ENCODE results near the gene DUSP14.
A peak's percentile ranks its signal among the peaks of the same experiment; 100 is the strongest.
"Not testable (repeated sequence)": the region's sequence is repeated elsewhere in the genome, so short reads cannot be mapped to it uniquely, and the experiment has no call there.

Gene DUSP14, protein sequence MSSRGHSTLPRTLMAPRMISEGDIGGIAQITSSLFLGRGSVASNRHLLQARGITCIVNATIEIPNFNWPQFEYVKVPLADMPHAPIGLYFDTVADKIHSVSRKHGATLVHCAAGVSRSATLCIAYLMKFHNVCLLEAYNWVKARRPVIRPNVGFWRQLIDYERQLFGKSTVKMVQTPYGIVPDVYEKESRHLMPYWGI

DNA sequence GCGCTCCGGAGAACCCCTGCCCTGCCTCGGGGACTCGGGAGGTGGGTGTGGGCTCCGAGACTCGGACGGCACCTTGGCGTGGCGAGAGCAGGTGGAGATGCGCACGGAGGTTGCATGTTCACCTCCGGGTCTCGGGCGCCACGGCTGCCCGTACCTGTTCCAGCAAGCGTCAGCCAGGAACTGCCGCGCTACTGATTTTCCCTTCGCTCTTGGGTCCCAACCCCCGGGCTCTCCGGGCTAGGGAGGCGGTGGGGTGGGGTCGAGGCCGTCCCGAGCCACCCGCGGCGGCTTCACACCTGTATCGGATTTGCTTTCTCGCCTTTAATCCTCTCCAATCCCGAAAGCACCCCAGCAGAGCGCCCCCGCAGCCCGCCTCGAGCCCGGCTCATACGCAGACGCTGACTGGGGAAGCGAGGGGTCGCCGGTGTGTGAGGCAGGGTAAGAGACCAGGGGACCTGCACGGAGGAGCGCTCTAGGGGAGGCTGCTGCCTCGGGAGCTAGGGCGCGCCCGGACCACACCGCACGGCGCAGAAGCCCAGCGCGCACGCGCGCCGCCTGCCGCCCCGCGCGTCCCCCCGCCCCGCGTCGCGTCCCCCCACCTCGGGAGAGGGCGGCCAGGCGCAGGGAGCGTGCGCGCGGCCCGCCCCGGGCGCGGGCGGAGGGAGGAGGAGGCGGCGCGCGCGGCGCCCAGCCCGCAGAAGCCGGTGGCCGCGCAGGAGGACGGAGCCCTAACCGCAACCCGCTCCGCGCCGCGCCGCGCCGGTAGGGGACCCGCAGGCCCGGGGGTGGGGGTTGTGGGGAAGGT lies at the start of gene DUSP14:
DUSP14 (plus strand) TSS at position 695 of the 805 bp plus-strand sequence. CDS start 22,382 bp downstream, outside the sequence.
- peak; percentile 92 for DNase-seq

DNA sequence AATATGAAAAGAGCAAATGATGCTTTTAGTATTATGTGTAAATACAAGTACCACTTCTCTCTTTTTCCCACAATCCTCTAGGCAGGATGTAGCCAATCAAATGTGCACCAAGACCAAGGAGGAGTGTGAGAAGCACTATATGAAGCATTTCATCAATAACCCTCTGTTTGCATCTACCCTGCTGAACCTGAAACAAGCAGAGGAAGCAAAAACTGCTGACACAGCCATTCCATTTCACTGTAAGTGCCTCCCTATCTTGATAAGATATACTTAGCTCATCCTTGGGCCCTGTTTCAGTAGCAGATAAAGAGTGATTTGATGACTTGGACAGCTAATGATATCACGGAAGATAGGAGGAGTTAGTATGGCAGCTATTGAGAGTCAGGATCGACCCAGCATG lies 49.3 kb upstream of the DUSP14 start:
- no peak for DNase-seq

DNA sequence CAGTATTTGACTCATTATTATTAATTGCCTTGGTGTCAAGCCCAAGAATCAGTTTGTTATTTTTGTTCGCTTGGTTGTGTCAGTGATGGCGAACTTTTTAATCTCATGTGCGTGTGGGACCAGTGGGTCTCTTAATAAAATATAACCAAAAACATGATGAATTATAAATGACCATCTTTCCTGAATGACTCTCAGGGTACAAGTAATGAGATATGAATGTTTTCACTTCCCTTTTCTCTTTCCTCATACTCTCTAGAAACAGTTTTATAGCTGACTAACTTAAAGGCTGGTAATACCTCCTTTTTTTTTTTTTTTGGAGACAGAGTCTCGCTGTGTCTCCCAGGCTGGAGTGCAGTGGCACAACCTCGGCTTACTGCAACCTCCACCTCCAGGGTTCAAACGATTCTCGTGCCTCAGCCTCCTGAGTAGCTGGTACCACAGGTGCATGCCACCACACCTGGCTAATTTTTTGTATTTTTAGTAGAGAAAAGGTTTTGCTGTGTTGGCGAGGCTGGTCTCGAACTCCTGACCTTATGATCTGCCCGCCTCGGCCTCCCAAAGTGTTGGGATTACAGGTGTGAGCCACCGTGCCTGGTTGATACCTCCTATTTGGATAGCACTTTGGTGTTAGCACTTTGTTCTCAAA lies 48.2 kb upstream of the DUSP14 start:
- DNase-seq: not testable (repeated sequence)

DNA sequence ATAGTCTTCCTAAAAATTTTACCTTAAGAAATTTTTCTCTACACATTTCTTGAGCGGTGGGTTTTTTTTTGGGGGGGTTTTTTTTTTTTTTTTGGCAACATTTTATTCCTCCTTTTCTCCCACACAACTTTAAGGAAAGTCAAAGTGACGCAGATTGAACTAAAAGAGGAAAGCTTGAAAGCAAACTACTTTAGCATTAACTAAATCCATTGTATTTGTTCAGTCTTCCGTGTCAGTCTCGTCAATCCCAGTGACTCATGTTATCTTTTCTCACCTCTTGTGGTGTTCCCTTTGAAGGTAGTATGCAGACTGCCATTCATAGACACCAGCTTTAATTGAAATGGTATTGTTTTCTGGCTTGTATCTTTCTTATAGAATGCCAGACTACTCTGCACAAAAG lies 43.7 kb upstream of the DUSP14 start:
- peak; percentile 40 for DNase-seq

DNA sequence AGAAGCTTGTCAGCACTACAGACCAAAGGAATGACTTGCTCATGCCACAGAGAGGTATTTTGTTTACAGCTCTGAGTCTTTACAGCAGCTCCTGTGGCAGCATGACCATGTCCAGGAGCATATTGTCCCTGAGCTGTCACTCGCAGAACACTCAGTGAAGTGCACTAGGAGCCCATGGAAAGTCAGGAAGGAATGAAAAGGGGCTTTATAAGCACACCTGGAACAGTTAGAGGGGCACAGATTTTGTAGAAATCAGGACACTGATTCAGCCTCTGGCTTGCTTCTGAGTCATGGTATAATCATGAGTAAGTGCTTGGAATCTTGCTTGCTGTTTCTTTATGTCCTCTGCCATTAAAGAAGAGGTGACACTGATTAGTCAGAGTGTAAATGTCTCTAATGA lies 42.0 kb upstream of the DUSP14 start:
- DNase-seq: no peak

DNA sequence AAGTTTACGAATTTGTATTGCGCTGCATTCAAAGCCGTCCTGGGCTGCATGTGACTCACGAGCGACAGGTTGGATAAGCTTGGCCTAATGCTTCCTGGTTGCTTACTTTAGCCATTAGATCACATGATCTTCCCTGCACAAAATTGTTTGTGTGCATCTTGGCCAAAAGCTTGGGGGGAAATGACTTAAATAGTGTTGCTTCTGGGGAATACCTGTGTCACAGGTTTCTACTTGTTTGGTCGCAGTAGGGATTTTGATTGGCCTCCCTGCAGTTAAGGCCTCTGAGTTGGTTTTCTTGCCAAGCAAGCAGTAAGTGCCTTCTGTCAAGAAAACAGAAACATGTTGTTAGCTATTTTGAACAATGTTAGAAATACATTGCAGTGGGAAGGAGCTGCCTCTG lies 39.6 kb upstream of the DUSP14 start:
- no peak for DNase-seq

DNA sequence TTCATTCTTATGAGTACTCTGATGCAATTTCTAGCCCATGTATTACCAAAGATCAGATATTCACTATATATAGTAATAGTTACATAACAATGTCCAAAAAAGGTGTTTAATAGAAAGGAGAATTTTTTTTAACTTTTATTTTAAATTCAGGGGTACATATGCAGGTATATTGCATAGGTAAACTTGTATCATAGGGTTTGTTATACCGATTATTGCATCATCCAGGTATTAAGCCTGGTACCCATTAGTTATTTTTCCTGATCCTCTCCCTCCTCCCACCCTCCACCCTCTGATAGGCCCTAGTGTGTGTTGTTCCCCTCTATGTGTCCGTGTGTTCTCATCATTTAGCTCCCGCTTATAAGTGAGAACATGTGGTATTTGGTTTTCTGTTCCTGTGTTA lies 31.9 kb upstream of the DUSP14 start:
- DNase-seq: not testable (repeated sequence)

DNA sequence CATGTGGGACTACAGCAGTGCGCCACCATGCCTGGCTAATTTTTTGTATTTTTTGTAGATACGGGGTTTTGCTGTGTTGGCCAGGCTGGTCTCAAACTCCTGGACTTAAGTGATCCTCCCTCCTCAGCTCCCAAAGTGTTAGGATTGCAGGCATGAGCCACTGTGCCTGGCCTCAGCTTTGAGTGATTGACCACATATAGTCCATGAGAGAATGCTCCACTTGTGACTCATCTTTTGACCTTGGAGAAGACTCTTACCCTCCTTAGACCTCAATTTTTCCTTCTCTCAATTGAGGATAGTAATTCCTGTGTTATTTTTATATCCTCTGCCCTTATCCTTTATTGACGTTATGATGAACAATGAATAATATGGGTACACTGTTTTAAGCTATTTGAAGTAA lies 30.9 kb upstream of the DUSP14 start:
- no peak for DNase-seq

DNA sequence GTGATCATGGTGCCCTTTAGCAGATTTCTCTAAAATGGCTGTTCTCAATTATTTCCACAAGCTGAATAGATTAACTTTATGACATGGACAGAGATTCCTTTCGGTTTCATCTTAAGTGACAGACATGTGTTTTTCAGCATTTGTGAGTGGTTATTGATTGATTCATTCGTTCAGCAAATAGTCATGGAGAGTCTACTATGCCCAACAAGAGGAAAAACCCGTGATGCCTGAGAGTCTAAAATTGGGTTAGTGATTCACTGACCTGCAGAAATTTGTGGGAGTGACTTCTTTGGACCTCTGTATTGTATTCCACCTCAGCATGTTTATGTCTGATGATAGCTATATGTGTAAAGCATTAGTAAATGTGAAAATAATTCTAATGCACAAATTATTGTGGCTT lies 28.0 kb upstream of the DUSP14 start:
- no peak for DNase-seq

DNA sequence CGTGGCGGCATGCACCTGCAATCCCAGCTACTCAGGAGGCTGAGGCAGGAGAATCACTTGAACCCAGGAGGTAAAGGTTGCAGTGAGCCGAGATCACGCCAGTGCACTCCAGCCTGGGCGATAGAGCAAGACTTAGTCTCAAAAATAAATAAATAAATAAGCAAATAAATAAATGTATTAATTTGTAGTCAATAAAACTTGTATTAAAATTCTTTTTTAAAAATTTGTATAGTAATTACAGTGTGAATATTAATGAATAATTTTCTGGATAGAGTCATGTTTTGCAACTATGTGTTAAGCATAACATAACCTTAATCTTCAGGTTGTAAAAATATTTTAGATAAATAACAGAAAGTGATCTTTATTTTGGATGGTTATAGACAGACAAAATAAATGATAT lies 27.2 kb upstream of the DUSP14 start:
- no peak for DNase-seq

DNA sequence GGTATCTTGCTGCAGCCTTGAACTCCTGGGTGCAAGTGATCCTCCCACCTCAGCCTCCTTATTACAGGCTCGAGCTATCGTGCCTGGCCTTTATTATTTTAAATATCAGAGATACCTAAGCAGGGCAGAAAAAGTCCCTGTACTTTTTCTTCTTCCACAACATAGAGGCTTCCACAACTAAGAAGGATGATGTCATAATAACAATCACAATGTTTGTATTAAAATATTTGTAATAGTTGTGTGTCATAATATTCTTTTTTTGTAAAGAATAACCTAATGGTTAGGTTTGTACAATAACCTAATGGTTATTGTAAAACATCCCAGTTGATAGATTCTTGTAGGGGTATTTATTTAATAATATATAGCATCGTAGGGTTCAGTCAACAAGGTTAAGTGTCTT lies 26.7 kb upstream of the DUSP14 start:
- DNase-seq: no peak

DNA sequence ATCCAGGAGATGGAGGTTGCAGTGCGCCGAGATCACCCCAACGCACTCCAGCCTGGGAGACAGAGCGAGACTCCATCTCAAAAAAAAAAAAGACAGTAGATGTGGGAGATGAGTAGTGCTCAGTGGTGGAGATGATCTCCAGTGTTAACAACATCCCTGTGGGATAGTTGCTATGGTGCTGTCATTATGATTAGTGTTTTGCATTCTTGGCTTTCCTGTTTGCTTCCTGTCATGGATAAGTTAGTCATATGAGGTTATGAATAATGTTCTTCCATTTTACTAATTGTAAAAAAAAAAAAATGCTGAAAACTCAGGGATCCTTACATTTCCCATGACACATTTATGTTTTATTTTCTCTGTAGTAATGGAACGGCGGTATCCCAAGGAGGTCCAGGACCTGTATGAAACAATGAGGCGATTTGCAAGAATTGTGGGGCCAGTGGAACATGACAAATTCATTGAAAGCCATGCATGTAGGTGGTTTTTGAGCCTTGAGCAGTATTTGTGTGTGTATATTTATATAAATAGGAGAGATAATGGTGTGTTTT lies 24.5 kb upstream of the DUSP14 start:
- no peak for DNase-seq

DNA sequence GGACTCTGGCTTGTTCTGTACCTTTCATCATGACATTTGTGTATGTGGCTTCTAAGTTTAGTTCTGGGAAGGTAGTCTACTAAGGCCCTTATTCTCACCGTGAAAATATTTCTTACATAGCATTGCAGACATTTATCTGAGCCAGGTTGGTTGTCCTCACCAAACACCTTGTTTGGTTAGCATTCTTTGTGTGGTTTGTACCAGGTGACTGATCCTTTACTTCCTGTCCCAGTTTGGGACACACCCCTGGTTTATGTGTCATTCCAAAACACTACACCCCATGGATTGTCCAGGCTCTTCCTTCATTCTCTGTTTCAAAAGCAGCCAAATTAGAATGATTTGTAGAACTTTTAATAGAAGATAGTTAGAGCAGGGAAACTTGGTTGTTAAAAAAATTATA lies 23.2 kb upstream of the DUSP14 start:
- no peak for DNase-seq

DNA sequence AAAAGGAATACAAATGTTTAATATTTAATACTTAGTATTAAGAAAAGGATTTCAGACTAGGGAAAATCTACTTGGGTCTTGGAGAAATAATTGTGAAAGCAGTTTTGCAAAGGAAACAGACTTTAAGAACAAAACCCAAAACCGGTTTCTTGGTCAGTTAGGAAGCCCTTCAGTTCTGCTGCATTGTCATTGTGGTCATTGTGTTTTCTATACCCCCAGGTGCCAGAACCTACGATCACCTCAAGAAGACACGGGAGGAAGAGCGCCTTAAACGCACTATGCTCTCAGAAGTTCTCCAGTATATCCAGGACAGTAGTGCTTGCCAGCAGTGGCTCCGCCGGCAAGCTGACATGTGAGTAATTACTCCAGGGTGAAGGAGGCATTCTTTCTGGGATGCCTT lies 19.5 kb upstream of the DUSP14 start:
- no peak for DNase-seq

DNA sequence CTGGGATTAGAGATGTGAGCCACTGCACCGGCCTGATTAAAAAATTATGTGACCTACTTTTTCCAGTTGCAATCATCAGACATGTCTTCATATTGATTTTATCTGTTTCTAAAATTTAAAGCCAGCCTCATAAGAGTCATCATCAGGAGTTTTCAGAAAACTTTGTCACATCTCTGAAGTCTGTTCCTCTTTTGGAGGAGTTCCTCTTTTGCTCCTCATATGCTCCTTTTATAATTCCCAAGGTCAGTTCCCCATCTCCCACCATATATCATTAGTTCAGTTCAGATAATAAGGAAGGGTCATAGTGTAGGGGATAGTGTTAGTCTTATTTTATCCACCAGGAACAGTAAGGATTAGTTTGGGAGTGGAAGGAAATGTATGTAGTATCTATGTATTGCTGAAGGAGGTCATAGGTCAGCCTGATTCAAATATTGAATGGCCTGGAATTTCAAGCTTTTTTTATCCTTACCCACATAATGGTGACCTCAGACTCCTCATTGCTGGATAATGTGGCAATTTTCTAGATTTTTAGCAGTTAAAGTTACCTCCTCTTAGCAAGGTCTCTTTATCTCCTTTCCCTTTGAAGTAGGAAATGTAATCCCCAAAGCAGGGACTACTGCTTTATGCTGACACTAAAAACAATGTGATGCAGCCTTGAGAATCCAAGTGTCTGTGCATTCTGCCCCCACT lies 13.8 kb upstream of the DUSP14 start:
- no peak for DNase-seq

DNA sequence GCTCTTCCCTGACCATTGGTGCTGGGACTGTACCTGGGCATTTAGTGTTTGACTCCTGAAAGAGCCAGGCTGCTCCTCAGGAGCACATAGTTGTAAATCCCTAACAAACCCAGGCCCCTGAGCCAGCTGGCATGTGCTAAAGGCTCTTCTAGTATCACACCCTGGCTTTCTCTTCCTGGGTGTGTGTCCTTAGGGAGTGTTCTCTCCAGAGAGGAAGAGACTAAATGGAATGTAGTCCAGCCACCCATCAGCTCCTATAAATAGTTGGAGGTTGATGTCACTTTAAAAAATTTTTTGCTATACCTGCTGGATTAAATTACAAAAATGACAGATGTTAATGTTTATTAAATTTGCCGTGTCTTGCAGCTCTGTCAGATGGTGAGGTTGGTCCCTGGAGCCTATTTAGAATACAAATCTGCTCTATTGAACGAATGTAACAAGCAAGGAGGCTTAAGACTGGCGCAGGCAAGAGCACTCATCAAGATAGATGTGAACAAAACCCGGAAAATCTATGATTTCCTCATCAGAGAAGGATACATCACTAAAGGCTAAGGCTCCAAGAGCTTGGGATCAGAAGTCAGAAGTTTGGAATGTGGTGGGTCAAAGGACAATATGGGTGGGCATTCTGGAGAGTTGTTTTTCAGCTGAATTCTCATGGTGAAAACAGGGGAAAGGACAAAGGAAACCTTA lies 13.1 kb upstream of the DUSP14 start:
- DNase-seq: peak; percentile 84

DNA sequence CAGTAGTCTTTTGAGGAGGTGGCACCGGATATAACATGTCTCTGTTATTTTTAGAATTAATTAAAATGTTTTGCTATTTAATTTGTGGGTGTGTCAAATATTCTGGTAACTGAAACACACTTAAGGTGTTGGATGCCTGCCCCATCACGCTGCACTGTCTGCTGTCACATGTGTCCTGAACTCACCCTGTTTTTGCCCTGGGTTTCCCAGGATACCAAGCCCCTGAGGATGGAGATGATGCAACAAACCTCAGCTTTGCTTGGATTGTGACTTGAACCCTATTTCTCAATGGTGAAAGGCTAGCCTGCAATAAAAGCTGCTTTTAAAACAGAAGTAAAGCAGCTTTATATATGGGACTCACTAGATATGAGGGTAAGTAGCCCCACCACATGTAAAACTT lies 11.5 kb upstream of the DUSP14 start:
- no peak for DNase-seq

DNA sequence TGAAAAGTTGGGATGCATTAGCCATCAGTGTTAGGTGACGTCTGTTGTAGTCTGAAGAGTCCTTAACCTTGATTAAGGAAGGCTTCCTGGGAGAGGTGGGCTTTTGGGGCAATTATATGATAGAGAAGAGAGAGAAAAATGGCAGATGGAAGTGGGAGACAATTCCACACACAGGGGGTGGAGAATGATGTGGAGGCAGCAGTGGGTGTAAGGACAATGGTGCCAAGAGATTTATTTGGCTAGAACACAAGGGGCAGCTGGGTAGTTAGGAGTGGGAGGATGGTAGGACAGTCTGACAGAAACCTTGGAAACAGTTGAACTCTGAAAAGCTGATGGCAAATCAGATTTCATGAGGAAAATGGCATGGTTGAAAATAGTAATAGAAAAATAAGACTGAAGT lies 10.7 kb upstream of the DUSP14 start:
- no peak for DNase-seq

DNA sequence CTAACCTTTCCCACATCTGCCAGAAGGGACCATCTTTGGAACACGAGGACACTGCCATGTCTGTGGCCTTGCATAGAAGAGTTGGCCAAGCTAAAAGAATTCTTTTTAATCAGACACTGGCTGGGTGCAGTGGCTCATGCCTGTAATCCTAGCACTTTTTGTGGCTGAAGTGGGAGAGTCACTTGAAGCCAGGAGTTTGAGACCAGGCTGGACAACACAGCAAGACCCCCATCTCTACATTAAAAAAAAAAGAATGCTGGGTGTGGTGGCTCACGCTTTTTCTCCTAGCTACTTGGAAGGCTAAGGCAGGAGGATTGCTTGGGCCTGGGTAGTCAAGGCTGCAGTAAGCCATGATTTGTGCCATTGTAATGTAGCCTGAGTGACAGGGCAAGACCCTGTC lies 9.3 kb upstream of the DUSP14 start:
- no peak for DNase-seq

DNA sequence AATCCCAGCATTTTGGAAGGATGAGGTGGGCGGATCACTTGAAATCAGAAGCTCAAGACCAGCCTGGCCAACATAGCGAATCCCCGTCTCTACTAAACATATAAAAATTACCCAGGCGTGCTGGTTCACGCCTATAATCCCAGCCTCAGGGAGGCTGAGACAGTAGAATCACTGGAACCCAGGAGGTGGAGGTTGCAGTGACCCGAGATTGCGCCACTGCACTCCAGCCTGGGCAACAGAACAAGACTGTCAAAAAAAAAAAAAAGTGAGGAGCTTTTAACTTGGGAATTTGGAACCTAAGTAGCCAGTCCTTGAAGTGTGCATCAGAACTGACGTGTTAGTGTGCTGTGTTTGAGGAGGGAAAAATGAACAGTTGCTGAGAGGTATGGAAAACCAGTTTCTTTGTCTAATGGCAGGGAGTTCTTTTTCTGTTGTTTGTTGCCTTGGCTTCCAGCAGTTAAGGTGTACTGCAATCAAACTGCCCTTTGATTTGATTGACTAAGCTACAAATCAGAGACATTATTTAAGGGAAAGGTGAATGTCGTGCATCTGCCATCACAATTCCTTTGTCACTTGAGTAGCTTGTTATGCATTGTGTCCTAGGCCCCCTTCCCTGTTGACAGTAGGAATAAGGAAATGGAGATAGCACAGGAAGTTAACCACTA lies 8.6 kb upstream of the DUSP14 start:
- no peak for DNase-seq

DNA sequence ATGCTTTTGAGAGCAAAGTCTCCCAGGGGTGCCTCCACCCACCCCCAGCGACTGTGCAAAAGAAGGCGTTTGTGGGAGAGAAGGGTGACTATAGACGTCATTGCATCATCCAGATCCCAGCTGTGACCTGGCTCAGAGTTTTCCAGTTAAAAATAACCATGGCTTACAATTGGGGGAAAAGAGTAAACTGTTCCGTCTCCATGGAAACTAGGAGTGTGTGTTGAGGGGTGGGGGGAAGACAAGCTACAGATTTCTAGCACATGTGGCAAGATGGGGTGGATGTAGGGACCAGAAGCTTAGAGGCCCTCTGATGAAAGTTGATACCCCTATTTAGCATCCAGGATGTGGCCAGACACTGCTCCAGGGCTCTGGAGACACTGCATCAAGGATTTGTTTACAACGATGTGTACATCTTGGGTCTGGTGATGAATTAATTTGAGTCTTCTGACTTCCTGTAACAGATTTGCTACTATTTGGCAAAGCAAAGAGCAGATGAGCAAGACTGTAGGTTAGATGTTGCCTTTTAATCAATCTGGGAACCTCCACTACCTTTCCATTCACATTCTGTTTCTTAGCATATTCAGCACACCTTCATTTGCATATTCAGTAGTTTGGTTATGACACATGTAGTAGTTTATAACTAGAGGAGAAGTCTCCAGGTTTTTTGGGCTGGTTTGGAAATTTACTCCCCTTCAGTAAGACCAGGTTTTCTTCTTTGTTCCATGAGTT lies 6.2 kb upstream of the DUSP14 start:
- peak; percentile 36 for DNase-seq

Data from NCI-H82 (cell line).